OCI-LY3 (cell line): Measurements from ENCODE around the gene SPNS2.

Source experiments
- H2AFZ ChIP-seq: fragments of 200-600, 300-600 bp; shearing (Covaris generic); 2 replicates; pipeline ENCODE4 v1.6.0; 2014; ENCODE audit warnings: antibody characterized with exemption, low read depth, low read length
- H3K27ac ChIP-seq: fragments of 200-600, 300-600 bp; sonication (generic); 2 replicates; pipeline ENCODE4 v1.5.1; 2014; ENCODE audit warnings: mild to moderate bottlenecking, low read length, moderate library complexity, mixed read lengths
- H3K27me3 ChIP-seq: fragments of 200-600, 300-600 bp; sonication (generic); 2 replicates; pipeline ENCODE4 v1.6.1; 2014; ENCODE audit warnings: low read depth, low read length, mixed read lengths
- H3K36me3 ChIP-seq: fragments of 200-600, 300-600 bp; sonication (generic); replicated peaks from 2 replicates; pipeline ENCODE3; 2014; ENCODE audit warnings: low read depth, low read length, mixed read lengths
- H3K4me1 ChIP-seq: fragments of 300-600, 200-600 bp; sonication (generic); 2 replicates; pipeline ENCODE4 v1.6.1; 2014; ENCODE audit warnings: low read length, mixed read lengths
- H3K4me2 ChIP-seq: fragments of 200-600, 300-600 bp; sonication (generic); 2 replicates; pipeline ENCODE4 v1.6.1; 2014; ENCODE audit warnings: low read length, mixed read lengths
- H3K4me3 ChIP-seq: fragments of 300-600, 200-600 bp; sonication (generic); 2 replicates; pipeline ENCODE4 v1.5.1; 2014; ENCODE audit warnings: antibody characterized with exemption, mild to moderate bottlenecking, low read length, moderate library complexity
- H3K79me2 ChIP-seq: fragments of 300-600, 200-600 bp; shearing (Covaris generic); 2 replicates; pipeline ENCODE4 v1.6.1; 2014; ENCODE audit warnings: mild to moderate bottlenecking, low read length, mixed read lengths
- H3K9ac ChIP-seq: fragments of 300-600, 200-600 bp; shearing (Covaris generic); 2 replicates; pipeline ENCODE4 v1.6.0; 2014; ENCODE audit warnings: mild to moderate bottlenecking, low read length, moderate library complexity
- H3K9me3 ChIP-seq: fragments of 200-600, 300-600 bp; shearing (Covaris generic); 2 replicates; pipeline ENCODE4 v1.6.1; 2014; ENCODE audit warnings: low read length, mixed read lengths; ENCODE audit not compliant: insufficient read depth
- H4K20me1 ChIP-seq: fragments of 200-600, 300-600 bp; sonication (generic); 2 replicates; pipeline ENCODE4 v1.6.1; 2016; ENCODE audit warnings: low read length, mixed read lengths; ENCODE audit not compliant: insufficient read depth
- CTCF ChIP-seq: fragments of 200-600, 300-600 bp; sonication (generic); IDR thresholded peaks from 2 replicates; pipeline ENCODE4 v1.5.1; 2014; ENCODE audit warnings: antibody characterized with exemption, low read length, low read depth
- EZH2phosphoT487 ChIP-seq: fragments of 200-600 bp; shearing (Covaris generic); IDR thresholded peaks from 2 replicates; pipeline ENCODE4 v1.6.1; 2018; ENCODE audit warnings: antibody characterized with exemption, mixed run types, low read depth

Gene SPNS2

DNA sequence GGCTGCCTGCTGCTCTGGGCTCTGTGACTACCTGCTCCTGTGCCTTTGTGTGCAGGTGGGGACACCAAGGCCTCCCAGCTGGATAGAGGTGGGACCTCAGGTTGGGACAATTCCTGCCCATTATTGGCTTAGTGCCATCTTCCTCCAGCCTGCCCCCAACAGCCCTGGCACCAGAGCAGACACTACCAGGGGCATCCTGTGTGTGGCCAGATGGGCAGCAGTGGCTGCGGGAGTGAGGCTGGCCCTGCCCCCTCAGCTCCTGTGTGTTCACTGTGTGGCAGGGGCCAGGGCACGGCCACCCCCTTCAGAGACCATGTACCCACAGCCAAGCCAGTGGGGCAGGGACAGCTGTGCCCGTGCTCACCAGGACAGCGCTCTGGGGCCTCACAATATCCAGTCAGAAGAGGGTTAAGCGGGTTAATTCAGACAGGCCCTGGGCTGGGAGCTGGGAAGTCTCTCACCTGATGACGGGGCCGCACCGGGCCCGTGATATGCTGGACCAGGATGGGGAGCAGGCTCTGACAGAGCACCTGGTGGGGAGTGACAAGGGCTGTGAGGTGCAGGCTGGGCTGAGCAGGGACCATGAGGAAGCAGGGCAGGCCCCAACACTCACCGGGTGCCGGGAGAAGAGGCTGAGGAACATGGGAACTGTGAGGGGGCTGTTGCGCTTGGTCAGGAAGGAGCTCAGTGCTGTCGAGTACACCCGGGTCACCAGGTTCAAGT, 43.5 kb downstream of the SPNS2 start:
- no peak overlapping the region for H3K4me2 ChIP-seq
- no peak overlapping the region for H3K27ac ChIP-seq
- H3K9ac ChIP-seq = no peak overlapping the region
- no peak for TF ChIP-seq EZH2phosphoT487
- no peak for TF ChIP-seq CTCF
- H3K9me3 ChIP-seq = no peaks in the 10 kb centered on the region
- H3K79me2 ChIP-seq = no peaks in the 10 kb centered on the region
- peaks cover 8% of the 10 kb centered on the region; the same call in 1 of the 2 replicates for H4K20me1 ChIP-seq
- no peaks in the 10 kb centered on the region for H3K27me3 ChIP-seq
- no peak overlapping the region for H2AFZ ChIP-seq
- H3K36me3 ChIP-seq = peaks cover 4% of the 10 kb centered on the region
- H3K4me1 ChIP-seq = no peaks in the 10 kb centered on the region
- no peak overlapping the region for H3K4me3 ChIP-seq

DNA sequence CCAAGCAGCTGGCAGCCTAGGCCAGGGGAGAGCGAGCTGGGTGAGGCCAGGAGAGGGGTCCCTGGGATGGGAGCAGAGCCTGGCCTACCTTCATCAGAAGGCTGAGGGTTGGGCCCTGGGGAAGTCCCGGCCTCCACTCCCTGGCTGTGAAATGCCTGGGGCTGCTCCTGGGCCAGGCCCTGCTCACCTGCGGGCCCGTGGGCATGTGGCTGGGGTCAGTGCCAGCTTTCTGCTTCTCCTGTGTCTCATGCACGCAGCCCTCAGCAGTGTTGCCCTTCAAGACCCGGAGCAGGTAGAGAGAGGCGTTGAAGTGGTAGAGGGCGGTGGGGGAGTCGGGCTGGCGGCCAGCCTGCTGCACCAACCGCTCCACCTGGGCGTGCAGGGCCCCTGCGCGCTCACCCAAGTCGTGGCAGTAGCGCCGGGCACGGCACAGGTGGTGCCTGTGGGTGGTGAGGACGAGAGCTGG, 44.1 kb downstream of the SPNS2 start:
- Histone ChIP-seq H3K9me3 (no peaks in the 10 kb centered on the region), H3K36me3 (peaks cover 4% of the 10 kb centered on the region), H2AFZ (no peak overlapping the region), H3K79me2 (no peaks in the 10 kb centered on the region), H3K4me3 (no peak overlapping the region), H4K20me1 (peaks cover 5% of the 10 kb centered on the region; the same call in 1 of the 2 replicates), H3K4me2 (no peak overlapping the region), H3K27ac (no peak overlapping the region), H3K27me3 (no peaks in the 10 kb centered on the region), H3K9ac (no peak overlapping the region), H3K4me1 (no peaks in the 10 kb centered on the region)
- TF ChIP-seq EZH2phosphoT487 (no peak), CTCF (no peak)

GRCh38 chr17:4543557-4544026, 44.9 kb downstream of the SPNS2 start:
- Histone ChIP-seq H3K36me3 (peaks cover 4% of the 10 kb centered on the region), H2AFZ (no peak overlapping the region), H3K4me2 (no peak overlapping the region), H3K9me3 (no peaks in the 10 kb centered on the region), H3K9ac (no peak overlapping the region), H3K27ac (no peak overlapping the region), H3K4me3 (no peak overlapping the region), H4K20me1 (no peaks in the 10 kb centered on the region), H3K79me2 (no peaks in the 10 kb centered on the region), H3K27me3 (no peaks in the 10 kb centered on the region), H3K4me1 (no peaks in the 10 kb centered on the region)
- no peak for TF ChIP-seq EZH2phosphoT487
- no peak for TF ChIP-seq CTCF

- H3K4me2 ChIP-seq = no peak overlapping the region
- H2AFZ ChIP-seq = no peak overlapping the region
- TF ChIP-seq EZH2phosphoT487 = no peak
- TF ChIP-seq CTCF = no peak
- H3K27ac ChIP-seq = no peak overlapping the region
- H3K79me2 ChIP-seq = no peaks in the 10 kb centered on the region
- no peaks in the 10 kb centered on the region for H3K4me1 ChIP-seq
- no peaks in the 10 kb centered on the region for H4K20me1 ChIP-seq
- peaks cover 4% of the 10 kb centered on the region for H3K36me3 ChIP-seq
- H3K27me3 ChIP-seq = no peaks in the 10 kb centered on the region
- no peak overlapping the region for H3K9ac ChIP-seq
- H3K4me3 ChIP-seq = no peak overlapping the region
- H3K9me3 ChIP-seq = no peaks in the 10 kb centered on the region
Observed at GRCh38 chr17:4544135-4544950, 45.7 kb downstream of the SPNS2 start.
